ENCODE results near the gene PHETA1.

Gene PHETA1

DNA sequence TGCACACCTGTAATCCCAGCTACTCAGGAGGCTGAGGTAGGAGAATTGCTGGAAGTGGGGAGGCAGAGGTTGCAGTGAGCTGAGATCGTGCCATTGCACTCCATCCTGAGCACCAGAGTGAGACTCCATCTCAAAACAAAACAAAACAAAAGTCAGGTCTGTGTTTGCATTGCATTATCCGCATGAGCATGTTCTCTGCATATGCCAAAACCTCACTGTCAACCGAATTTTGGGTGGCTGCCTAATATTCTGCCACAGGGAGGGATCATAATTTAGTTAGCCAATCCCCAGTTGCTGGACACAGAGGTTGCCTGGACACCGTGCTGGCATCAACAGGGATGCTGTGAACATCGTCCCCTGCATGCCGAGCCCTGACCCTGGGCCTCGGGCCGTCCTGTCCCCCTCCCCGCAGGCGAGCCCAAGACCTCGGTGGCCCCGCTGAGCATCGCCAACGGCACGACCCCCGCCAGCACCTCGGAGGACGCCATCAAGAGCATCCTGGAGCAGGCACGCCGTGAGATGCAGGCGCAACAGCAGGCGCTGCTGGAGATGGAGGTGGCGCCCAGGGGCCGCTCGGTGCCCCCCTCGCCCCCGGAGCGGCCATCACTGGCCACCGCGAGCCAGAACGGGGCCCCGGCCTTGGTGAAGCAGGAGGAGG is 49.2 kb downstream of the PHETA1 start:
- H3K9ac ChIP-seq (ENCODE audit: low read depth, low read length), result no peak overlapping the region
- no peaks in the 10 kb centered on the region for H3K36me3 ChIP-seq (ENCODE audit: insufficient read depth, low read length)
- H3K9me3 ChIP-seq (ENCODE audit: control insufficient read depth, insufficient read depth, low read length), result no peaks in the 10 kb centered on the region
- no peaks in the 10 kb centered on the region for H3K4me1 ChIP-seq (ENCODE audit: insufficient read depth, low read length)

GRCh38 chr12:111318450-111318849 is 50.4 kb downstream of the PHETA1 start:
- no peaks in the 10 kb centered on the region for H3K4me1 ChIP-seq (ENCODE audit: insufficient read depth, low read length)
- no peaks in the 10 kb centered on the region for H3K9me3 ChIP-seq (ENCODE audit: control insufficient read depth, insufficient read depth, low read length)
- H3K36me3 ChIP-seq (ENCODE audit: insufficient read depth, low read length), result no peaks in the 10 kb centered on the region
- no peak overlapping the region for H3K9ac ChIP-seq (ENCODE audit: low read depth, low read length)

GRCh38 chr12:111316671-111317070 is 52.2 kb downstream of the PHETA1 start:
- no peak overlapping the region for H3K9ac ChIP-seq (ENCODE audit: low read depth, low read length)
- no peaks in the 10 kb centered on the region for H3K4me1 ChIP-seq (ENCODE audit: insufficient read depth, low read length)
- H3K36me3 ChIP-seq (ENCODE audit: insufficient read depth, low read length), result no peaks in the 10 kb centered on the region
- H3K9me3 ChIP-seq (ENCODE audit: control insufficient read depth, insufficient read depth, low read length), result no peaks in the 10 kb centered on the region

GRCh38 chr12:111314953-111315539 is 53.8 kb downstream of the PHETA1 start:
- Histone ChIP-seq H3K4me1 (ENCODE audit: insufficient read depth, low read length) (no peaks in the 10 kb centered on the region), H3K36me3 (ENCODE audit: insufficient read depth, low read length) (no peaks in the 10 kb centered on the region), H3K9me3 (ENCODE audit: control insufficient read depth, insufficient read depth, low read length) (no peaks in the 10 kb centered on the region), H3K9ac (ENCODE audit: low read depth, low read length) (no peak overlapping the region)

- H3K9me3 ChIP-seq (ENCODE audit: control insufficient read depth, insufficient read depth, low read length), result no peaks in the 10 kb centered on the region
- no peak overlapping the region for H3K9ac ChIP-seq (ENCODE audit: low read depth, low read length)
- no peaks in the 10 kb centered on the region for H3K36me3 ChIP-seq (ENCODE audit: insufficient read depth, low read length)
- no peaks in the 10 kb centered on the region for H3K4me1 ChIP-seq (ENCODE audit: insufficient read depth, low read length)
These were observed 55.0 kb downstream of the PHETA1 start for GRCh38 chr12:111313833-111314259.

- H3K4me1 ChIP-seq (ENCODE audit: insufficient read depth, low read length), result no peaks in the 10 kb centered on the region
- H3K36me3 ChIP-seq (ENCODE audit: insufficient read depth, low read length), result no peaks in the 10 kb centered on the region
- no peaks in the 10 kb centered on the region for H3K9me3 ChIP-seq (ENCODE audit: control insufficient read depth, insufficient read depth, low read length)
- H3K9ac ChIP-seq (ENCODE audit: low read depth, low read length), result no peak overlapping the region
These were observed 56.2 kb downstream of the PHETA1 start for GRCh38 chr12:111312708-111313107.

DNA sequence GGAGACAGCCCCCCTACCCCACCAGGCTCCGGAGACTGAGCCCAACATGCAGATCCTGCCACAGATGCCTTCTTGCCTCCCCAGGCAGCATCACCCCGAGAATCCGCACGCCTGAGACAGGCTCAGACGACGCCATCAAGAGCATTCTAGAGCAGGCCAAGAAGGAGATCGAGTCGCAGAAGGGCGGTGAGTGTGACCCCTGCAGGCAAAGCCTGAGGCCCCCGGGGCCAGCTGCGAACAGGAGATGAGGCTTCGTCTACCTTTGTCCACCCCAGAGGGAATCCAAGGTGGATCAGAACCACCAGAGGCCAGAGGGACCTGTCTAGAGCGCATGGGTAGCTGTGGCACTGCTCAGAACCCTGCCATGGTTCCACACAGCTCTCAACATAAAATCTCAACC is 56.9 kb downstream of the PHETA1 start:
- H3K9ac ChIP-seq (ENCODE audit: low read depth, low read length), result no peak overlapping the region
- no peaks in the 10 kb centered on the region for H3K4me1 ChIP-seq (ENCODE audit: insufficient read depth, low read length)
- H3K9me3 ChIP-seq (ENCODE audit: control insufficient read depth, insufficient read depth, low read length), result no peaks in the 10 kb centered on the region
- no peaks in the 10 kb centered on the region for H3K36me3 ChIP-seq (ENCODE audit: insufficient read depth, low read length)

DNA sequence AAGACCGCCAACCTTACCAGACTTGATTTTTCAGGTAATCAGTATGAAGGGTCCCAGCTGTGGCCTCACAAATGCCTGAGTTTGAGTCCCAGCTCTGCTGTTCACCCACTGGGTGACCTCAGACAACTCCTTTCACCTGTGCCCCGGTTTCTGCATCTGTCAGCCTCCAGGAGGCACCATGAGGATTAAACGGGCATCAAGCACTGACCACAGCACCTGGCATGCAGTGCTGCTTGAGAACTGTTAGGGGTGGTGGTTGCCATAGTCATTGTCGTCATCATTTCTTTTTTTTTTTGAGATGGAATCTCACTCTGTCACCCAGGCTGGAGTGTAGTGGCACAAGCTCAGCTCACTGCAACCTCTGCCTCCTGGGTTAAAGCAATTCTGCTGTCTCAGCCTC is 57.9 kb downstream of the PHETA1 start:
- no peaks in the 10 kb centered on the region for H3K36me3 ChIP-seq (ENCODE audit: insufficient read depth, low read length)
- no peaks in the 10 kb centered on the region; the same call in 1 of the 2 replicates for H3K9me3 ChIP-seq (ENCODE audit: control insufficient read depth, insufficient read depth, low read length)
- H3K9ac ChIP-seq (ENCODE audit: low read depth, low read length), result no peak overlapping the region
- no peaks in the 10 kb centered on the region for H3K4me1 ChIP-seq (ENCODE audit: insufficient read depth, low read length)
